ENCODE measurements around the gene MEF2D.

GRCh38 chr1:156436141-156437036 is 64.2 kb downstream of the MEF2D start:
- TF ChIP-seq, protein P1, sequence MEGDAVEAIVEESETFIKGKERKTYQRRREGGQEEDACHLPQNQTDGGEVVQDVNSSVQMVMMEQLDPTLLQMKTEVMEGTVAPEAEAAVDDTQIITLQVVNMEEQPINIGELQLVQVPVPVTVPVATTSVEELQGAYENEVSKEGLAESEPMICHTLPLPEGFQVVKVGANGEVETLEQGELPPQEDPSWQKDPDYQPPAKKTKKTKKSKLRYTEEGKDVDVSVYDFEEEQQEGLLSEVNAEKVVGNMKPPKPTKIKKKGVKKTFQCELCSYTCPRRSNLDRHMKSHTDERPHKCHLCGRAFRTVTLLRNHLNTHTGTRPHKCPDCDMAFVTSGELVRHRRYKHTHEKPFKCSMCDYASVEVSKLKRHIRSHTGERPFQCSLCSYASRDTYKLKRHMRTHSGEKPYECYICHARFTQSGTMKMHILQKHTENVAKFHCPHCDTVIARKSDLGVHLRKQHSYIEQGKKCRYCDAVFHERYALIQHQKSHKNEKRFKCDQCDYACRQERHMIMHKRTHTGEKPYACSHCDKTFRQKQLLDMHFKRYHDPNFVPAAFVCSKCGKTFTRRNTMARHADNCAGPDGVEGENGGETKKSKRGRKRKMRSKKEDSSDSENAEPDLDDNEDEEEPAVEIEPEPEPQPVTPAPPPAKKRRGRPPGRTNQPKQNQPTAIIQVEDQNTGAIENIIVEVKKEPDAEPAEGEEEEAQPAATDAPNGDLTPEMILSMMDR (IDR thresholded peaks at IDR 0.05) = no peak
- no peak for TF ChIP-seq POLR2A (IDR thresholded peaks at IDR 0.05)

All from testis (tissue), 2 donors.